ENCODE data around the gene CADM1. TPM values are rescaled to one million over a fixed set of nuclear protein-coding genes. Genes with fewer than 3 reads are reported as not detected.

The CADM1 gene
- total and polyA plus RNA-seq, 2 donors (not counting 3 experiments of a cell fraction or from before 2014, with no cell fraction given), result 0.52 to 2.6 TPM

DNA sequence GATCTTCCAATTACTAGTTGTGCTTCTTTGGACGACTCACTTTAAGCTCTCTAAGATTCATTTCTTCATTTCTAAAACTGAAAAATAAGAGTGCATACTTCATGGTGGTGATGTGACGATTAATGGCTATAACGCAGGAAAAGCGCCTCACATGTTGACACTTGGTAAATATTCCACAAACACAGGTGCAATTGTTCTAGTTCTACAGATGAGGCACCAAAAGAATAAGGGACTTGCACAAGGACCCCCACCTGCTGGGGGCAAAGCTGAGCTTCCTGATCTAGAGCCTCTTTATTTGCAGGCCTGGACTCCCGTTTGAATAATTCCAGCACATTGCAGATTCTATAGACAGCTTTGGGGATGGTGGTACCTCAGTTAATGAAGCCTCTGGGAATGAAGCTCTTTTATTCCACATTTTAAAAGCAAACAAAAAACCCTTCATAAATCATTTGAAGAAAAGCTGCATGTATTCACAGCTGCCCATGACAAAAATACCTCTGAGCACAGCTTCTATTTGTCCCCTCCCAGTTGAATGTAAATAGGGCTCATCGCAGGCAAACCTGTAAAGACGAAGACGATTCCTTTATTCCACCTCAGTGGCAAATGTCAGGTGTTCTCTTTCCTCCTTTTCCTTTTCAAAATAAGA lies 14.9 kb upstream of the CADM1 start:
- dilution Hi-C loops (cut with MboI; ENCODE audit: extremely low pct_ligation_motif_present, low sequenced_read_pairs) (no loop called here), intact Hi-C loops (cut with micrococcal nuclease) (no loop called here)
- no peaks in the 10 kb centered on the region for H3K79me2 ChIP-seq (ENCODE audit: control insufficient read depth, insufficient read depth, low read length)
- no peaks in the 10 kb centered on the region for H3K27me3 ChIP-seq (ENCODE audit: control insufficient read depth in 2 of 2, insufficient read depth in 2 of 2, low read length in 2 of 2)
- no peaks in the 10 kb centered on the region for H4K20me1 ChIP-seq (replicated peaks; ENCODE audit: control insufficient read depth, extremely low read depth, insufficient read depth, low read length)
- no peak overlapping the region for H3K4me3 ChIP-seq (replicated peaks in 1 of 3; ENCODE audit: insufficient read depth in 1 of 3, low read depth in 1 of 3, low read length in 3 of 3)
- ChIA-PET CTCF (no interaction called here), POLR2A (no interaction called here)
- TF ChIP-seq EZH2 (IDR thresholded peaks at IDR 0.05; ENCODE audit: borderline replicate concordance, low read depth, low read length, severe bottlenecking) (no peak), FOS (IDR thresholded peaks at IDR 0.05; ENCODE audit: borderline replicate concordance, insufficient read depth, low read length) (no peak), MYC (IDR thresholded peaks at IDR 0.05; ENCODE audit: low read depth, low read length) (no peak), JUN (IDR thresholded peaks at IDR 0.05; ENCODE audit: borderline replicate concordance, insufficient read depth, insufficient read length, low read depth) (no peak), GATA2 (IDR thresholded peaks at IDR 0.05; ENCODE audit: insufficient read depth, insufficient read length, low read depth, low read length) (no peak), POLR2A (IDR thresholded peaks at IDR 0.05; ENCODE audit: low read depth, low read length) (no peak)
- TF ChIP-seq, protein P1, sequence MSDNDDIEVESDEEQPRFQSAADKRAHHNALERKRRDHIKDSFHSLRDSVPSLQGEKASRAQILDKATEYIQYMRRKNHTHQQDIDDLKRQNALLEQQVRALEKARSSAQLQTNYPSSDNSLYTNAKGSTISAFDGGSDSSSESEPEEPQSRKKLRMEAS (IDR thresholded peaks at IDR 0.05; ENCODE audit: insufficient read depth, insufficient read length), result no peak
- H3K27ac ChIP-seq (ENCODE audit: insufficient read depth, low read depth, low read length), result no peak overlapping the region
- H2AFZ ChIP-seq (ENCODE audit: low read depth, low read length), result no peak overlapping the region
- H3K4me2 ChIP-seq (ENCODE audit: insufficient read depth, low read length), result no peak overlapping the region
- no peak for FAIRE-seq
- no TSS peak for BruUV-seq (replicated peaks)
- H3K36me3 ChIP-seq (ENCODE audit: control insufficient read depth in 2 of 2, extremely low read depth in 1 of 2, insufficient read depth in 2 of 2, low read length in 2 of 2), result no peaks in the 10 kb centered on the region
- H3K9ac ChIP-seq (replicated peaks; ENCODE audit: extremely low read depth, insufficient read depth, low read length), result no peak overlapping the region
- no peak for DNase-seq (ENCODE audit: low read depth, low spot score)
- H3K9me3 ChIP-seq (replicated peaks; ENCODE audit: control insufficient read depth, insufficient read depth, low read length), result no peaks in the 10 kb centered on the region
- H3K9me1 ChIP-seq (replicated peaks; ENCODE audit: control insufficient read depth, extremely low read depth, insufficient read depth, low read length), result no peaks in the 10 kb centered on the region
- no peaks in the 10 kb centered on the region for H3K4me1 ChIP-seq (ENCODE audit: control insufficient read depth, extremely low read depth, insufficient read depth, low read length)
